ENCODE data around the gene ROR2. TPM values are rescaled to one million over a fixed set of nuclear protein-coding genes. Genes with fewer than 3 reads are reported as not detected.

Gene ROR2
- total RNA-seq, 2 donors from 2014 or later: 37.2 to 43.9 TPM

DNA sequence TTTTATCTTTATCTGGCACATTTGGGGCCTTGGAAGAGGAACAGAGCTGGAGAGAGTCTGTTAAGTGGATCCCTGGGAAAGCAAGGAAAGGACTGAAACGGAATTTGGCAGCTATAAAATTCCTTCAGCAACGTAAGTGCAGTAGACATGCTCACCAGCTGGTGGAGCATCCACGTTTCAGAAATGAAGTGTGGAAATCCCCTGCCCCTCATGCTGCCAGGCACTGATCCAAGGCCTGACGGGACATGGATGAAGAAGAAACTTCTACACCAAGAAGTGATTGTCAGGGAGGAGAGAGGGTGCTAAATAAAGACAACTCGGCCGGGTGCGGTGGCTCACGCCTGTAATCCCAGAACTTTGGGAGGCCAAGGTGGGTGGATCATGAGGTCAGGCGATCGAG is 209.3 kb downstream of the ROR2 start:
- no peaks in the 10 kb centered on the region for H3K36me3 ChIP-seq
- no peak overlapping the region for H3K4me3 ChIP-seq
- H3K4me1 ChIP-seq (replicated peaks): no peaks in the 10 kb centered on the region
- WGBS: 38% methylated on average over 10 of the region's 10 CpGs
- DNase-seq (ENCODE audit: low spot score): no peak
- H3K27me3 ChIP-seq (replicated peaks; ENCODE audit: insufficient read depth): no peaks in the 10 kb centered on the region
- intact Hi-C loops (cut with DNase I): no loop called here
- H3K9me3 ChIP-seq: no peaks in the 10 kb centered on the region
- H3K27ac ChIP-seq: no peak overlapping the region
- TF ChIP-seq POLR2A (IDR thresholded peaks at IDR 0.05): no peak
- TF ChIP-seq, protein P1, sequence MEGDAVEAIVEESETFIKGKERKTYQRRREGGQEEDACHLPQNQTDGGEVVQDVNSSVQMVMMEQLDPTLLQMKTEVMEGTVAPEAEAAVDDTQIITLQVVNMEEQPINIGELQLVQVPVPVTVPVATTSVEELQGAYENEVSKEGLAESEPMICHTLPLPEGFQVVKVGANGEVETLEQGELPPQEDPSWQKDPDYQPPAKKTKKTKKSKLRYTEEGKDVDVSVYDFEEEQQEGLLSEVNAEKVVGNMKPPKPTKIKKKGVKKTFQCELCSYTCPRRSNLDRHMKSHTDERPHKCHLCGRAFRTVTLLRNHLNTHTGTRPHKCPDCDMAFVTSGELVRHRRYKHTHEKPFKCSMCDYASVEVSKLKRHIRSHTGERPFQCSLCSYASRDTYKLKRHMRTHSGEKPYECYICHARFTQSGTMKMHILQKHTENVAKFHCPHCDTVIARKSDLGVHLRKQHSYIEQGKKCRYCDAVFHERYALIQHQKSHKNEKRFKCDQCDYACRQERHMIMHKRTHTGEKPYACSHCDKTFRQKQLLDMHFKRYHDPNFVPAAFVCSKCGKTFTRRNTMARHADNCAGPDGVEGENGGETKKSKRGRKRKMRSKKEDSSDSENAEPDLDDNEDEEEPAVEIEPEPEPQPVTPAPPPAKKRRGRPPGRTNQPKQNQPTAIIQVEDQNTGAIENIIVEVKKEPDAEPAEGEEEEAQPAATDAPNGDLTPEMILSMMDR (IDR thresholded peaks at IDR 0.05): peak in 2 of 4 experiments; percentile 10 to 12
- no peak for TF ChIP-seq POLR2AphosphoS5 (IDR thresholded peaks at IDR 0.05)

DNA sequence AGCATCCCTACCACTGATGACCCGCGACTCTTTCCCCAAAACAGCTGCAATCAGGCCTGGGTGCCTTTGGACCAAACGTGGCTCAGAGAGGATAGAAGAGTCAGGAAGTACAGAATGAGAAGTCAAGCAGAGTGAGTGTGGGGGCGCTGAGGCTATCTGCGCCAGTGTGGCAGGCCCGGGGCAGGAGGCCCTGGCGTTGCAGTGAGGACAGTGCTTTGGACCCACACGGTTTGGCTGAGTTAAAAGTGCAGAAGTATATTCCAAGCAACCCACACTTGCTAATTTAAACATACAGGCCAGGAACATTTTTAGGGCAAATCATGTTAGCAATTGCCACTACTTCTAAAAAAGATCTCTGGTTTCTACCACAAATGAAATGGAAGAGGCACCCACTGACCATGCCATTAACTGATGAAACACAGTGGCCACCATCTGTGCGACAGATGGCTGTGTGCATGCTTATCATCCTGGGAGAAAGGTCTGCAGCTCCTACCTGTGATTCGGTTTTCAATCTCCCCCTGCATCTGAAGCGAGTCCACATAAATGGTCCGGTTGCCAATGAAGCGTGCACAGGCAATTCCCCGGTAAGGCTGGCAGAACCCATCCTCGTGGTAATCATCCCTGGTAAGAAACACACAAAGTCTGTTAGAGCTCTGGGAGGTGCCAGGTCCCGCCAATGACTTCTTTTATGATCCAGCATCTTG is 213.0 kb downstream of the ROR2 start:
- intact Hi-C loops (cut with DNase I): no loop called here
- TF ChIP-seq POLR2AphosphoS5 (IDR thresholded peaks at IDR 0.05) (no peak), POLR2A (IDR thresholded peaks at IDR 0.05) (no peak)
- TF ChIP-seq, protein P1 (IDR thresholded peaks at IDR 0.05): no peak
- H3K9me3 ChIP-seq: no peaks in the 10 kb centered on the region
- H3K27ac ChIP-seq: no peak overlapping the region
- H3K36me3 ChIP-seq: no peaks in the 10 kb centered on the region
- no peaks in the 10 kb centered on the region for H3K27me3 ChIP-seq (replicated peaks; ENCODE audit: insufficient read depth)
- no peaks in the 10 kb centered on the region for H3K4me1 ChIP-seq (replicated peaks)
- WGBS: 88% methylated on average over 16 of the region's 16 CpGs
- no peak overlapping the region for H3K4me3 ChIP-seq
- no peak for DNase-seq (ENCODE audit: low spot score)

GRCh38 chr9:91736311-91736710 is 213.7 kb downstream of the ROR2 start:
- 95% methylated on average over 5 of the region's 5 CpGs for WGBS
- Histone ChIP-seq H3K4me1 (replicated peaks) (no peaks in the 10 kb centered on the region), H3K27ac (no peak overlapping the region), H3K4me3 (no peak overlapping the region), H3K27me3 (replicated peaks; ENCODE audit: insufficient read depth) (no peaks in the 10 kb centered on the region), H3K36me3 (no peaks in the 10 kb centered on the region), H3K9me3 (no peaks in the 10 kb centered on the region)
- TF ChIP-seq, protein P1 (IDR thresholded peaks at IDR 0.05): no peak
- TF ChIP-seq POLR2AphosphoS5 (IDR thresholded peaks at IDR 0.05) (no peak), POLR2A (IDR thresholded peaks at IDR 0.05) (no peak)
- no peak for DNase-seq (ENCODE audit: low spot score)
- intact Hi-C loops (cut with DNase I): no loop called here

DNA sequence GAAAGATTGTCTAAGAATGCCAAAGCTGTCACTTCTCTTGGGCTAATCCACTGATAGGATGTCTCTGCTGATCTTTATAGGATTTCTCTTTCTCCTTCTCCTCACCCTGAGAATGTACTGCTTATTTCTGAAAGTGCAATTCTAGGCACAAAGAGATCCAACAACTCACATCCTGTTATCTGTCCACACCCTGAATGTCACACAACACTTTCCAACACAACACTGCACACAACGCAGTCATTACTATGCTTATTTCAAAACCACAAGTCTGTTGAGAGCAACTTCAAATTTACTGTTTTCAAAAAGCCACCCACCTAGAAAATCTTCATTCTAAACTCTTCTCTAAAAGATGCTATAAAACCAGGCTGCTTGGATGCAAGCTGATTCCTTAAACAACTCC is 215.0 kb downstream of the ROR2 start:
- DNase-seq (ENCODE audit: low spot score): no peak
- no peak overlapping the region for H3K27ac ChIP-seq
- H3K27me3 ChIP-seq (replicated peaks; ENCODE audit: insufficient read depth): no peaks in the 10 kb centered on the region
- H3K4me1 ChIP-seq (replicated peaks): no peaks in the 10 kb centered on the region
- no peak overlapping the region for H3K4me3 ChIP-seq
- TF ChIP-seq POLR2A (IDR thresholded peaks at IDR 0.05): no peak
- TF ChIP-seq, protein P1 (IDR thresholded peaks at IDR 0.05): no peak
- TF ChIP-seq POLR2AphosphoS5 (IDR thresholded peaks at IDR 0.05): no peak
- WGBS: 71% methylated on average over 1 of the region's 1 CpG
- H3K9me3 ChIP-seq: no peaks in the 10 kb centered on the region
- intact Hi-C loops (cut with DNase I): no loop called here
- H3K36me3 ChIP-seq: no peaks in the 10 kb centered on the region

DNA sequence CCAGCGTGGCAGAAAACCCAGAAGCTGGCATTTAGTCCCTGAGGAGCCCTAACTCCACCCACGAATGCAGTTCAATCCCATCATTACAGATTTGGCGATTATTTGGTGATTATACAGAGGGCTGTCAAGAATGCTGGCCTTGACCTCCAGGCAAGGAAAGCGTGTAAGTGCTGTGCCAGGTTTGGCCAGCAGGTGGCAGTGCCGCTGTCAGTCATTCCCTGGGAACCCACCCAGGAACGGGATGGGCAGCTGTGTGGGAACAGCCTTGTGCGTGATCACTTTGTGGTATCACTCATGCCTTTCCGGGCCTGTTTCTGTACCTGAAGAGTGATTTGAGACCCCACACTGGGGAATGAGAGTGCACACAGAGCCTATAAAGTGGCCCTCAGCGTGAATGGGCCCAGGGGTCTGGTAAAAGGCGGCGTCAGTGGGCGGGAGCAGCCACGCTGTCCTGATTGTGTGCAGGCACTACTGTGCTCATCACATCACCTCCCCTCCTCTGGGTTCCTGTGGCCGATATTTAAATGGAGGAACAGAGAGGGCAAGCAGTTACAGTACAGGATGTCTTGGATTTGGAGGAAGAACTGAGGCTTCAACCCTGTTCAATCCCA is 215.6 kb downstream of the ROR2 start:
- Histone ChIP-seq H3K4me3 (no peak overlapping the region), H3K27me3 (replicated peaks; ENCODE audit: insufficient read depth) (no peaks in the 10 kb centered on the region), H3K27ac (no peak overlapping the region), H3K4me1 (replicated peaks) (no peaks in the 10 kb centered on the region), H3K36me3 (no peaks in the 10 kb centered on the region), H3K9me3 (no peaks in the 10 kb centered on the region)
- intact Hi-C loops (cut with DNase I): no loop called here
- DNase-seq (ENCODE audit: low spot score): peak; percentile 67
- TF ChIP-seq POLR2AphosphoS5 (IDR thresholded peaks at IDR 0.05) (peak; percentile 55), POLR2A (IDR thresholded peaks at IDR 0.05) (no peak)
- TF ChIP-seq, protein P1 (IDR thresholded peaks at IDR 0.05): peak; percentile 83 to 91 (median 88)
- WGBS: 53% methylated on average over 14 of the region's 14 CpGs
